Erythroblast (primary cell): ENCODE measurements around the gene SLC38A8.

Source experiments
- GATA1 ChIP-seq: IDR thresholded peaks from 2 replicates; pipeline ENCODE4 v1.6.1; 2011; ENCODE audit warnings: low read depth, mild to moderate bottlenecking, control low read depth, low read length, moderate library complexity
- POLR2A ChIP-seq: IDR thresholded peaks from 2 replicates; pipeline ENCODE4 v1.6.1; 2011; ENCODE audit warnings: mild to moderate bottlenecking, low read length

DNA sequence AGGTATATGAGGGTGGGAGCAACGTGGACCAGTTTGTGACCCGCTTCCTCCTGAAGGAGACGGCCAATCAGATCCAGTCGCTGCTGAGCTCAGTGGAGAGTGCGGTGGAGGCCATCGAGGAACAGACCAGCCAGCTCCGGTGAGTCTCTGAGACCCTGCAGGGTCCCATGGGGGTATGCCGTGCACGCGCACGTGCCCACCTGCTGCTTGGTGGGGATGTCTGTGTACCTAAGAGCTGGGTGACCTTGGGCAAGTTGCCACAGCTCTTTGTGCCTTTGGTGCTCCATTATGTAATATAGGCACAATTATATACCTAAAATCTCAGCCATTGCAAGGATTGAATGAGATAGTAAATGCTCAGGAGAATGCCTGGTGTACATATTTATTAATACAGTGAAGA lies 52.1 kb downstream of the SLC38A8 start:
- no peak for TF ChIP-seq POLR2A
- no peak for TF ChIP-seq GATA1
